ENCODE data around the gene MACROD1. TPM values are rescaled to one million over a fixed set of nuclear protein-coding genes. Genes with fewer than 3 reads are reported as not detected.

The MACROD1 gene, protein sequence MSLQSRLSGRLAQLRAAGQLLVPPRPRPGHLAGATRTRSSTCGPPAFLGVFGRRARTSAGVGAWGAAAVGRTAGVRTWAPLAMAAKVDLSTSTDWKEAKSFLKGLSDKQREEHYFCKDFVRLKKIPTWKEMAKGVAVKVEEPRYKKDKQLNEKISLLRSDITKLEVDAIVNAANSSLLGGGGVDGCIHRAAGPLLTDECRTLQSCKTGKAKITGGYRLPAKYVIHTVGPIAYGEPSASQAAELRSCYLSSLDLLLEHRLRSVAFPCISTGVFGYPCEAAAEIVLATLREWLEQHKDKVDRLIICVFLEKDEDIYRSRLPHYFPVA
- total RNA-seq (6.8 and 8.6 TPM in 2 replicates), polyA plus RNA-seq (2.7 and 3.6 TPM in 2 replicates), polyA minus RNA-seq (3.2 and 4.2 TPM in 2 replicates)
- 5.7 TPM for total RNA-seq (2013)

- H4K20me1 ChIP-seq (ENCODE audit: control insufficient read depth, insufficient read depth, low read length, poor library complexity, severe bottlenecking), result no peaks in the 10 kb centered on the region
- peak within 1 kb of the TSS; percentile 83 for H3K9ac ChIP-seq (ENCODE audit: low read length)
- H3K27ac ChIP-seq (ENCODE audit: low read length in 2 of 2), result peak within 1 kb of the TSS in 1 of 2 donors; percentile 41
- peak within 1 kb of the TSS in 4 of 5 experiments; percentile 67 to 87 (median 74) for H3K4me3 ChIP-seq (ENCODE audit: control extremely low read depth in 1 of 5, extremely low read depth in 1 of 5, insufficient read depth in 1 of 5, low read depth in 2 of 5, low read length in 4 of 5)
- Mint-ChIP-seq H3K9me3 (ENCODE audit: insufficient read depth) (no peaks in the 10 kb centered on the region), H3K4me1 (peaks cover 10% of the 10 kb centered on the region), H3K27me3 (no peaks in the 10 kb centered on the region), H3K4me3 (peak within 1 kb of the TSS; percentile 91), H3K27ac (peak within 1 kb of the TSS; percentile 82)
- peak within 1 kb of the TSS; percentile 100 for H3K4me2 ChIP-seq (replicated peaks; ENCODE audit: low read depth, low read length, poor library complexity, severe bottlenecking)
- WGBS (ENCODE audit: insufficient coverage), result under 1% methylated on average over 85 of the region's 92 CpGs
- peaks cover 12 to 14% of the 10 kb centered on the region in 2 donors for H3K4me1 ChIP-seq (ENCODE audit: control insufficient read depth in 2 of 2, insufficient read depth in 2 of 2, low read length in 2 of 2)
- intact Hi-C loops (cut with micrococcal nuclease), result loop anchor here (2.0 kb wide), 1 partner anchor 19 kb away; no protein-coding TSS in a partner anchor
- ChIA-PET POLR2A (interaction anchor here (0.6 kb wide), 1 partner anchor 29 kb away, joined by 5 read pairs; no protein-coding TSS in a partner anchor), CTCF (interaction anchor here (0.9 kb wide), 1 partner anchor 13 kb away, joined by 3 read pairs; no protein-coding TSS in a partner anchor)
- peak; percentile 78 for DNase-seq
- peak within 1 kb of the TSS; percentile 93 for H2AFZ ChIP-seq (ENCODE audit: insufficient read depth, low read depth, low read length, poor library complexity, severe bottlenecking)
- no peaks in the 10 kb centered on the region for H3K27me3 ChIP-seq (replicated peaks in 1 of 4; ENCODE audit: control extremely low read depth in 1 of 4, control insufficient read depth in 3 of 4, insufficient read depth in 4 of 4, low read length in 3 of 4)
- no peaks in the 10 kb centered on the region for H3K9me3 ChIP-seq (ENCODE audit: control extremely low read depth in 1 of 3, control insufficient read depth in 2 of 3, insufficient read depth in 1 of 3, low read length in 2 of 3)
- ATAC-seq (ENCODE audit: low read depth), result peak; percentile 92
- no peaks in the 10 kb centered on the region for H3K36me3 ChIP-seq (replicated peaks in 1 of 2; ENCODE audit: control extremely low read depth in 1 of 2, control insufficient read depth in 1 of 2, extremely low read depth in 1 of 2, insufficient read depth in 2 of 2, low read length in 1 of 2)
- no peaks in the 10 kb centered on the region for H3K79me2 ChIP-seq (ENCODE audit: control insufficient read depth, insufficient read depth, low read length)
- no peak for TF ChIP-seq CTCF (IDR thresholded peaks at IDR 0.05)
- TF ChIP-seq EZH2 (IDR thresholded peaks at IDR 0.05; ENCODE audit: borderline replicate concordance, insufficient read depth, low read depth, low read length, poor library complexity, severe bottlenecking), result no peak
These were observed at the start of gene MACROD1 for GRCh38 chr11:64165842-64166635. Gene MACROD1, minus strand, starts transcription at chr11:64166113. Its CDS starts 119 bp downstream, at chr11:64165994.

Measured in B cell (primary cell).